SH-SY5Y (cell line): ENCODE measurements around the gene CACNB1.

Source experiments
- GATA2 ChIP-seq: IDR thresholded peaks from 2 replicates; pipeline ENCODE4 v1.6.1; 2011; ENCODE audit warnings: mild to moderate bottlenecking, low read depth, low read length
- GATA3 ChIP-seq: IDR thresholded peaks from 2 replicates; pipeline ENCODE4 v1.6.1; 2011; ENCODE audit warnings: low read depth, mild to moderate bottlenecking, low read length, moderate library complexity

DNA sequence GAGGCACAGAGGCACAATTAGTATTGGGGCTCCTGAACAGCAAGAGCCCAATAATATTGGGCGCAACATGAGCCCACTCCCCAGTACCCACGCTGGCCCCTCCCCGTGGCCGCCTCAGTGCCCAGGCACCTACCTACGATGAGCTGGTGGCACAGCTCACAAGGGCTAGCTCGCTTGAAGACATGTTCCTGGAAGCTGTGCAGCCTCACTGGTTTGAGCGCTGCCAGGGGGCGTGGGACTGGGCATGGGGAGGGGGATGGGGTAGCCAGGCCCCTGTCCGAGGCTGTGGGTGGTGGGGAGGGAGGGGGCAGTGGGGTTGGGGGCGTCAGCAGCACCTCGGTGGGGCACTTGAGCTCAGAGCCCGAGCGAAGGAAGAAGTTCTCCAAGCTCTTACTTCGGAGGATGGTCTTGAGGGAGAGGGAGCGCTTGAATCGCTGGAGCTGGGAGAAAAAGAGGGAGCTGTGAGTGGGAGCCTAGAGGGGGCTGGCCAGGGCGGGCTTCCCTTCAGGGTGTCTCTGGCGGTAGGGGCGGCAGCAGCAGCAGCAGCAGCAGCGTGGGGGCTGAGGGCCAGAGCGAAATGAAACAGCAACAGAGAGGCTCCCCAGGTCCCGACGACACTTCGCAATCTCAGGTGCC is 20.4 kb upstream of the CACNB1 start:
- TF ChIP-seq GATA3 (no peak), GATA2 (no peak)
